Ishikawa (cell line): ENCODE data around the gene SGCD.

Experiments used
- CEBPB ChIP-seq: IDR thresholded peaks from 2 replicates; pipeline ENCODE4 v1.6.1; 2012
- CREB1 ChIP-seq: IDR thresholded peaks from 2 replicates; pipeline ENCODE4 v1.6.1; 2012; ENCODE audit warnings: low read depth
- EGR1 ChIP-seq: IDR thresholded peaks from 2 replicates; pipeline ENCODE4 v1.6.1; 2012
- EP300 ChIP-seq: IDR thresholded peaks from 2 replicates; pipeline ENCODE4 v1.6.1; 2012; ENCODE audit warnings: borderline replicate concordance
- FOXM1 ChIP-seq: IDR thresholded peaks from 2 replicates; pipeline ENCODE4 v1.6.1; 2012; ENCODE audit warnings: low read depth, borderline replicate concordance
- MAX ChIP-seq: IDR thresholded peaks from 2 replicates; pipeline ENCODE4 v1.6.1; 2012
- NFIC ChIP-seq: IDR thresholded peaks from 2 replicates; pipeline ENCODE4 v1.6.1; 2012
- RAD21 ChIP-seq: IDR thresholded peaks from 2 replicates; pipeline ENCODE4 v1.6.1; 2012; ENCODE audit warnings: low read depth
- REST ChIP-seq: IDR thresholded peaks from 2 replicates; pipeline ENCODE4 v1.6.1; 2012; ENCODE audit warnings: low read depth, mild to moderate bottlenecking
- TAF1 ChIP-seq: IDR thresholded peaks from 2 replicates; pipeline ENCODE4 v1.6.1; 2012; ENCODE audit warnings: low read depth, mild to moderate bottlenecking
- TCF12 ChIP-seq: IDR thresholded peaks from 2 replicates; pipeline ENCODE4 v1.6.1; 2012; ENCODE audit warnings: low read depth
- TEAD4 ChIP-seq: IDR thresholded peaks from 2 replicates; pipeline ENCODE4 v1.6.1; 2012
- YY1 ChIP-seq: IDR thresholded peaks from 2 replicates; pipeline ENCODE4 v1.6.1; 2012; ENCODE audit warnings: low read depth
- ZBTB7A ChIP-seq: IDR thresholded peaks from 2 replicates; pipeline ENCODE4 v1.6.1; 2012; ENCODE audit warnings: low read depth
- TF ChIP-seq, protein P1 (sequence below): IDR thresholded peaks from 2 replicates; pipeline ENCODE4 v1.6.1; 2012

SGCD gene

DNA sequence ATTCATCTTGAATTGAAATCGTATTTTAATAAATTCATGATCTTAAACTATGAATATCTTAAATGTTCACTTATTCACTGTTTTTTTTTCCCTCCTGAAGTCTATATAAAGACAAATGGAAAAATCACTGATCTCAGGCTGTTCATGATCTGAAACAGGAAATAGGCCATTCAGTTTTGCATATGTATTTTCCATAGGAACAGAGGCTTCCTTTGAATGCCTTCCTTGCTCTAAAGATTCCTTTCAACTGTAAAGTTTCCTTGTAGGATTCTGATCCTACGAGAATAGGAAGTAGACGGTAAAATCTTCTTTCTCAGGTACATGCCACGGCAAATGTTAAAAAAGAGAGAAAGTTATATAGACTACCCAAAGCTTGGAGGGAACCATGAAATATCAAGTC, 328.8 kb downstream of the SGCD start:
- no peak for TF ChIP-seq TAF1
- no peak for TF ChIP-seq ZBTB7A
- no peak for TF ChIP-seq TCF12
- TF ChIP-seq NFIC = no peak
- TF ChIP-seq YY1 = no peak
- no peak for TF ChIP-seq EP300
- no peak for TF ChIP-seq RAD21
- no peak for TF ChIP-seq REST
- TF ChIP-seq EGR1 = no peak
- no peak for TF ChIP-seq CEBPB
- no peak for TF ChIP-seq MAX
- TF ChIP-seq CREB1 = no peak
- no peak for TF ChIP-seq TEAD4
- TF ChIP-seq FOXM1 = no peak

DNA sequence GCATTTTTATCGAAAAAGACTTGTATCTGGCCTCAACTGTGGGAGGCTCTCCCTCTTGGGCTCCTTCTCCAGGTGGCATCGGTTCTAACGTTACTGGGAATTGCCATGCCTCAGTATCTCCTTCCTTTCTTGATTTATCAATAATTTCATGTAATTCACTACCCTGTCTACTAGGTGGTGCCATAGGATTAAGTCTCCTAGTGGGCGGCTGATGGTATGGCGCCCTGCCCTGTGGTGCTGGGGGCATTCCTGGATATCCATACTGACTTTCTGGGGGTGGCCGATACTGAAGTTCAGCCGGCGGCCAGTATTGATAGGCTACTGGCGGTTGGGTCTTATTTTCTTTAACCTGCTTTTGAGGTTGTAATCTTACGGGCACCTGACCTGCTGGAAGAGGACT, 337.9 kb downstream of the SGCD start:
- TF ChIP-seq RAD21 = 0 out of 2 replicates have a peak, but pooled peaks have one; percentile 2

DNA sequence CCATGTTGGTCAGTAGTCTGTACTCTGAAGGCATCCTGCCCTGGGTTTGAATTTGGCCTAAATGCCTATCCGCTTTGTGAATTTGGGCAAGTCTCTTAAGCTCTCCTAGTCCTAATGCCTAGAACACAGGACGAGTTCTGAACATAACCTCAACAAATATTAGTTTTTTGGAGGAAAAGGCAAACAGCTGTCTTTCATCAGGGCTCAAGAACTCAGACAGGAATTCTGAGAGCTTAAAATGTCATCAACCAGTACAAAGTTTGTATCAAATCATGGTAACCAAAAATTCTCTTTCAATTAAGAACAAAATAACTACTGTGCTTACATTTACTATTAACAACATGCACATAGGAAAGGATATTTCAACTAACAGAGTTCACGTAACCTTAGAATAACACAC, 340.7 kb downstream of the SGCD start:
- TF ChIP-seq ZBTB7A (no peak), TAF1 (no peak), YY1 (no peak)
- TF ChIP-seq, protein P1, sequence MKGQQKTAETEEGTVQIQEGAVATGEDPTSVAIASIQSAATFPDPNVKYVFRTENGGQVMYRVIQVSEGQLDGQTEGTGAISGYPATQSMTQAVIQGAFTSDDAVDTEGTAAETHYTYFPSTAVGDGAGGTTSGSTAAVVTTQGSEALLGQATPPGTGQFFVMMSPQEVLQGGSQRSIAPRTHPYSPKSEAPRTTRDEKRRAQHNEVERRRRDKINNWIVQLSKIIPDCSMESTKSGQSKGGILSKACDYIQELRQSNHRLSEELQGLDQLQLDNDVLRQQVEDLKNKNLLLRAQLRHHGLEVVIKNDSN = no peak

- TF ChIP-seq CEBPB = no peak
- no peak for TF ChIP-seq ZBTB7A
- TF ChIP-seq TCF12 = no peak
- no peak for TF ChIP-seq EGR1
Observed at GRCh38 chr5:156669416-156669815, 342.5 kb downstream of the SGCD start.

- TF ChIP-seq, protein P1 = no peak
- TF ChIP-seq EP300 (no peak), REST (no peak), TEAD4 (no peak), RAD21 (no peak), NFIC (no peak), TCF12 (no peak), CREB1 (no peak)
Observed at GRCh38 chr5:156670615-156671014, 343.7 kb downstream of the SGCD start.

GRCh38 chr5:156675395-156675794, 348.4 kb downstream of the SGCD start:
- TF ChIP-seq, protein P1 = no peak
- TF ChIP-seq ZBTB7A (no peak), RAD21 (no peak), TEAD4 (no peak)

GRCh38 chr5:156677963-156678362, 351.0 kb downstream of the SGCD start:
- no peak for TF ChIP-seq EP300
- TF ChIP-seq REST = no peak
- TF ChIP-seq RAD21 = no peak
- no peak for TF ChIP-seq EGR1
- no peak for TF ChIP-seq MAX
- TF ChIP-seq TEAD4 = no peak
- TF ChIP-seq, protein P1 = no peak
